ENCODE data around the gene DACT1.

DACT1 gene

DNA sequence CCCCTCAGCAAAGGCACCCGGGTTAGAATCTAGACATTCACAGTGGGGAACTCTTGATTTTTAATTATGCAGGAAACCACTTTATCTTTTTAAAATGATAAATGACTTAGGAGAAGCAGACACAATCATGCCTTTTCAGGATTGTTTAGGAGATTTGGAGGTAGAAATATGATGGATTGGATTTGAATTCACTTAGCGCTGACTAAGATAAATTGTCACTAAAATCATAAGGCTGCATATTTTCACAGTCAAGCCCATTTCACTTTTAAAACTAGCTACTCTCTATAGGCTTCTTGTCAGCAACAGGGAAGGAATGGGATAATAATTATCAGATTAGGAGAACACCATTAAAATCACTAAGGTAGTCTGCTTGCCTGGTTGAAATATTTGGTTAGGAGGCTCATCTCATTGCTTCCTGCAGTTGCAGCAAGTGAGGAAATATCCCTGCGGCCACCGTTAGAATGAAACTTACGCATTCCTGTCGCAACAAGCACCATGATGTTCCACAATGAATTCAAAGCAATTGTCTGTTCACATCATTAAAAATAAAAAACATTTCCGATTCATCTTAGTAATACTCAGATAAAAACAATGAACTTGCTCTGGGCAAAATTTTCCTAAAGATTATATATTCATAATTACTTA is 31.9 kb downstream of the DACT1 start:
- DNase-seq, result no peak

DNA sequence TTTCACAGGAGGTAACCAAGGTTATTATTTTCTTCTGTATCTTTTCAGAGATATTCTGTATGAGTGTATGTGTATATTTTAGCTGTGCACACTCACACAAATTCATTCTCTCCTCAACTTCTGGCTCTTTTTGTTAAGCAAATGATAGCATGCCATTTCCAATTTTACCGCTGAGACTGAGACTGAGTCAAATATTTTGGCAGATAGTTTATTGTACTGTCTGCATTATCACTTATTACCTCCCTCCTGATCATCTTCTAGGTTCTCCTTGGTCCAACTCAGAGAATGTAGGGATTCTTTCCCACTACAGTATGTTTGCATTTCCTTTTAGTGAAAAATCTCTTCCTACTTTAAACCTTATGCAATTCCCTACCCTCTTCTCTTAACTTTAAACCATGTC is 33.3 kb downstream of the DACT1 start:
- DNase-seq, result no peak

DNA sequence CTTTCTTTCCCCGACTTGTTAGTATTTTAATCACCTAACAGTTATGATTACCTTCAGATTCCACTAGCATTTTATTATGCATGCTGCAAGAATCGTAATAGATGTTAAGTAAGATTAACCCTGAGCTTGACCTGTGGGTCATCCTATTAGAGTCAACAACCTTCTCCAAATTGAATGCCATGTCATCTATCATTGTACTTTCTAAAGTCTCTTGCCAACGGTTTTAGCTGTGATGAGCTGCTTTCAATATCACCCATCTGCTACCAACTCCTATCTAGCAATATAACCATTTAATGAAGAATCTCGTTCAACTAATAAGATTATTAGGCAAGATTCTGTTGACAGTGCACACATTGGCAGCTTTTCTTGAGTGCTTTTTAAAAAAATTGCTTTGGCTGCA is 33.7 kb downstream of the DACT1 start:
- no peak for DNase-seq

- DNase-seq, result no peak
Observed at GRCh38 chr14:58673722-58674121, 36.0 kb downstream of the DACT1 start.

DNA sequence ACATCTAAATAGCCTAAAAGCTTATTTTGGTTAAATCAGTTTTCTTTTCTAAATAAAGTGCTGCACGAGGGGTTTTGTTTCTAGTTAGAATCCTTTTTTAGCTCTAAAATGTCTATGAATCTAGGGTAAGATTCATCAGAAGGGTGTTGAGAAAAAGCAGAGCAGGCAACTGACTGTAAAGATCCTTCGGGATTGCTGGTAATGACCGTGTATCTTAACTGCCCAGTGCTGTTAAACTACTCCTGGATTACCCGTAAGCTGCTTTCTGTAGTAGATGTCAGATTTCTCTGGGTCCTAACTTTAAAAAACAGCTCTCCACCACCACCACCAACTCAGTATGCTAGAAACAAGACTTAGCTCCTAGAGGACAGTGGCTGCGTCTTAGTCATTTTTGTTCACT is 39.2 kb downstream of the DACT1 start:
- no peak for DNase-seq

DNA sequence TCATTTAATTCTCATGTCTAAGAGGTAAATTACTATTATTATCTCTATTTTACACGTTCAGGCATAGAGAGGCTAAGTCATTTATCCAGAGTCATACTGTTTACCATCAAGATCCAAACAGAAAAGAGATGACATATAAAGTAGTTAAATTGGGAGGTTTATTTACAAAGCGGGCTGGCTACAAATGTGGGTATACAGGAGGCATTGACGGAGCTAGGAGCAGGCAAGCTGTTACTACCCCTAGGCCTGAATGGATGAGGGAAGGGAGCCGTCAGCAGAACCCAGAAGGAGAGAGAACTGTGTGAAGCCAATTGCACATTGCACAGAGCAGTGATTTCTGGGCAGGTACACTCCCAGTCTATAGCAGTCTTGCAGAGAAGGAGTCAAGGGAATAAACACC is 39.8 kb downstream of the DACT1 start:
- no peak for DNase-seq

DNA sequence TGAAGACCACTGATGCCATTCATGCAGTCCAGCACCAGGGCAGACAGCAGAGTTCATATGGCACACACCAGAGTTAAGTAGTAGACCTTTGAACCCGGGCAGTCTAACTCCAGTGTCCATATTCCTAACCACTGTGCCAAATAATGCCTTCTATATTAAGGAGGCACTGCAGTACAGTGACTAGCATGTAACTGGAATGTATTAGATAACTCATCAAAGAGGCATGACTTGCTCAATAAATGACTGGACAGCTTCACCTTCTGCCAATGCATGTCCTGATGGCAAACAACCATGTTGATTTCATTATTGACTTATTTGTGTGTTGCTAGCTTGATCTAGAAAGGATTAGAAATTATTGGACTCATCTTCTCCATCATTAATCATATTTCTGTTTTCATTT is 40.2 kb downstream of the DACT1 start:
- no peak for DNase-seq

- DNase-seq, result no peak
Observed at GRCh38 chr14:58680698-58681097, 42.9 kb downstream of the DACT1 start.

- no peak for DNase-seq
Observed at GRCh38 chr14:58687232-58687795, 49.6 kb downstream of the DACT1 start.

GRCh38 chr14:58690801-58691516 is 53.2 kb downstream of the DACT1 start:
- DNase-seq, result no peak

DNA sequence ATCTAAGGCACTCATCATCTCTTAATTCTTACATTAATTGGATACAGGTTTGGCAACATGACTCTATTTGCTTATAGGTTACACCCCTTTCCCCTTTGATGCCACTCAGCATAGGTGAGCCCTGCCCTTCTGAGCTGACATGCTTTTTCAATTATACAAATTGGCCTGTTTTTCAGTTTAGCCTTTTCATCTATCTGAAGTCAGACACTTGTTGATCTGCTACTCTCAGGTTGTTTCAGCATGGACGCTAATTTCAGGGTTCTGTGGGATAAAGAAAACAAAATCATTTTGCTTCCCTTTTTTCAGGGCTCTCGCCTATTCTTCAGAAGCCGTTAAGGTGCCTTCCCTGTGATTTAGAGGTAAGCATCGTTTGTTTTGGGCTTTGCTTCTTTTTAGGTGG is 55.3 kb downstream of the DACT1 start:
- no peak for DNase-seq

DNA sequence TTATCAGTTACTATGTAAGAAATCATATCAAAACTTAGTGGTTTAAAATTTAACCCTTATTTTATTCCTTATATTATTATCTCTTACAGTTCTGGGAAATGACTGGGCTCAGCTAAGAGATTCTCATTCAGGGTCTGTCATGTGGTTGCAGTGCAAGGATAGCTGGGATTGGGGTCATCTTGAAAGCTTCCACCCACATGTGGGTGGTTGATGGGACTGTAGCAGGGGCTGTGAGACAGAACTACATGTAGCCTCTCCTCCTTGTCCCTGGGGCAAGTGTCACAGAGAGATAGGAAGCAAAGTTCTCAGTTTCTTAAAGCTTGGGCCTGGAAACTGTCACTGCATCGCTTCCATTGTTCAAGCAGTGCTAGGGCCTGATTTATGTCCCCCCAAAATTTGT is 57.8 kb downstream of the DACT1 start:
- DNase-seq, result no peak

DNA sequence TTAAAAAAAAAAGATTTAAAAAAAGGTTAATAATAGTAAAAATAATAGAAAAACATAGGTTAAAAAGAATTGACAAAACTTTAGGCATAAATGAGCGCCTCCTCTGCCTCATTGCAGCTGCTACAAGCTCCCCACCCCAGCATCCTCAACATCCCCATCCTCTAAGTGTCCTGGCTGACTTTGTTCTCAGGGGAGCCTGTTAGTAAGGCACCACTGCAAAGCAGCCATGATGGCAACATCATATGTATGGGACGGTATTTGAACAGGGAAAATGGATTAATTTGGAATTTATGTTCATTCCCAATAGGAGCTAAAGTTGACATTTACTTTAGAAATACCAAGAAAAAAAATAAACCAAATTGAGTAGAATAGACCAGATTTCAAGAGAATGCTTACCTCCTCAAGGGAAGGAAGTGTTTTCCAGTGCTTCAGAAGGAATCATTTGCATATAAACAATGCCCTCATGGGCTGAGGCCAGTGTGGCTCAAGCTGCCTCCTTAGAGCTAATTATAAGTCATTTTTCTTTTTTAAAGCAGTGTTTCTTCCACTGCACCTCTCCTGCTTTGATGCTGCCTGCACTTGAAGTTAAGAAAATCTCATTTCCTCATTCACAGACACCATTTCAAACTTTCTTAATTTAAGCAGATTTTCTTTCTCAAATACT is 59.6 kb downstream of the DACT1 start:
- no peak for DNase-seq
